GM12875 (cell line): ENCODE measurements around the gene ZBTB20.

Source experiments
- H3K4me3 ChIP-seq: one replicate; pipeline ENCODE4 v1.5.1; 2011; ENCODE audit warnings: low read depth, low read length, control low read depth
- CTCF ChIP-seq: IDR thresholded peaks from 2 replicates; pipeline ENCODE4 v1.5.1; 2011; ENCODE audit warnings: low read depth, mild to moderate bottlenecking, control low read depth, inconsistent platforms, low read length, moderate library complexity, borderline replicate concordance; ENCODE audit not compliant: insufficient read depth

ZBTB20 gene

GRCh38 chr3:114331007-114331406 lies 816.1 kb downstream of the ZBTB20 start:
- no peak for TF ChIP-seq CTCF
- no peak overlapping the region for H3K4me3 ChIP-seq

- no peak for TF ChIP-seq CTCF
- no peak overlapping the region for H3K4me3 ChIP-seq
Observed at GRCh38 chr3:114329823-114330222, 817.3 kb downstream of the ZBTB20 start.

- TF ChIP-seq CTCF = no peak
- H3K4me3 ChIP-seq = no peak overlapping the region
Observed at GRCh38 chr3:114328345-114328744, 818.7 kb downstream of the ZBTB20 start.

GRCh38 chr3:114327665-114328064 lies 819.4 kb downstream of the ZBTB20 start:
- TF ChIP-seq CTCF = no peak
- H3K4me3 ChIP-seq = no peak overlapping the region

GRCh38 chr3:114323546-114324254 lies 823.4 kb downstream of the ZBTB20 start:
- TF ChIP-seq CTCF = no peak
- H3K4me3 ChIP-seq = no peak overlapping the region

- no peak for TF ChIP-seq CTCF
- no peak overlapping the region for H3K4me3 ChIP-seq
Observed at GRCh38 chr3:114320246-114320645, 826.8 kb downstream of the ZBTB20 start.

- H3K4me3 ChIP-seq = no peak overlapping the region
- no peak for TF ChIP-seq CTCF
Observed at GRCh38 chr3:114319453-114319852, 827.6 kb downstream of the ZBTB20 start.
